DMS 273 (cell line): ENCODE results near the gene MIS18A.
A peak's percentile ranks its signal among the peaks of the same experiment; 100 is the strongest.
"Not testable (repeated sequence)": the region's sequence is repeated elsewhere in the genome, so short reads cannot be mapped to it uniquely, and the experiment has no call there.

Experiments used
- DNase-seq: peaks from one replicate; lab custom pipeline; 2025; ENCODE audit not compliant: unreplicated experiment; lab: John Stamatoyannopoulos, UW

Gene MIS18A, protein sequence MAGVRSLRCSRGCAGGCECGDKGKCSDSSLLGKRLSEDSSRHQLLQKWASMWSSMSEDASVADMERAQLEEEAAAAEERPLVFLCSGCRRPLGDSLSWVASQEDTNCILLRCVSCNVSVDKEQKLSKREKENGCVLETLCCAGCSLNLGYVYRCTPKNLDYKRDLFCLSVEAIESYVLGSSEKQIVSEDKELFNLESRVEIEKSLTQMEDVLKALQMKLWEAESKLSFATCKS

DNA sequence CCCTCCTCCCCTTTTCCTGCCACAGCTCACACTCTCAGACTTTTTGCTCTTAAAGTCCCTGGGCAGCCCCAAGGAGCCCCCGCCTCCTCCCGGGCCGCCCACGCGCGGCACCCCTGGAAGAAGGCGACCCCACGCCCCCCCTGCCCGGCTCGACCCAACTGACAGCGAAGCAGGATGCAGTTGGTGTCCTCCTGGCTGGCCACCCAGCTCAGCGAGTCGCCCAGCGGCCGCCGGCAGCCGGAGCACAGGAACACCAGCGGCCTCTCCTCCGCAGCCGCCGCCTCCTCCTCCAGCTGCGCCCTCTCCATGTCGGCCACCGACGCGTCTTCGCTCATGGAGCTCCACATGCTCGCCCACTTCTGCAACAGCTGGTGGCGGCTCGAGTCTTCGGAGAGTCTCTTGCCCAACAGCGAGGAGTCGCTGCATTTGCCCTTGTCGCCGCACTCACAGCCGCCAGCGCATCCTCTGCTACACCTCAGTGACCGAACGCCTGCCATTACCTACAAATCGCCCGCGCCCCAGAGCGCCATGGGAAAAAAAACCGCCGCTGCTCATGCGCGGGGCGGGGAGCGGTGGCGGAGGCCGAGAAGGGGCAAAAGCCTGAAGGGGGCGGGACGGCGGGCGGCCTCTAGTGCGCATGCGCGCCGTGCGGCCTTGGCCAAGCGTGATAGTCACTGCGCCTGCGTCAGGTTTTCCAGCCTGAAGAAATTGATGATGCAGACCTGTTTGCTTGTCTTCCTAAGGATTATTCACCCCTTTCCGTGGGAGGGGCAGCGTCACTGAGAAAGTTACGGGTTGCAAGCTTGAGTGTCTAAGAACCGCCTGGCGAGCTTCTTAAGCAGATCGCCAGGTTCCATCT is at the start of gene MIS18A:
TSS of gene MIS18A (minus strand) at position 532 of the 859 bp plus-strand sequence. CDS start at position 497, 35 bp downstream.
- peak; percentile 98 for DNase-seq

DNA sequence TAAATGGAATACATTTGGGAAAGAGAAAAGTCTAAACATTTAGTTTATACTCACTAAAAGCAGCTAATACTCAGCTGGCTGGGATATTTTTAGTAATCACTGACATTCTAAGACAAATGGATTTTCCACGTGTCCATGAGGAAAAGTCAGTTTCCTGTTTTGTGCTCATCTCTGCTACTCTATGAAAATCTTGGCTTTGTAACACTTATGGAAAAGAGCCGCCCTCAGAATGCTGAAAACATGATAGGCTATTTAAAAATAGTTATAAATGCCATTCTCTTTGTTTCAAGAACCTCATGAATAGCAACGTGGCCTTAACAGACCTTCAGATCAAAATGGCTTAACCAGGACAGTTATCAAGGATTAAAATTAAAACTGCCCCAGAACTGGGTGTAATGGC is 49.7 kb upstream of the MIS18A start:
- no peak for DNase-seq

DNA sequence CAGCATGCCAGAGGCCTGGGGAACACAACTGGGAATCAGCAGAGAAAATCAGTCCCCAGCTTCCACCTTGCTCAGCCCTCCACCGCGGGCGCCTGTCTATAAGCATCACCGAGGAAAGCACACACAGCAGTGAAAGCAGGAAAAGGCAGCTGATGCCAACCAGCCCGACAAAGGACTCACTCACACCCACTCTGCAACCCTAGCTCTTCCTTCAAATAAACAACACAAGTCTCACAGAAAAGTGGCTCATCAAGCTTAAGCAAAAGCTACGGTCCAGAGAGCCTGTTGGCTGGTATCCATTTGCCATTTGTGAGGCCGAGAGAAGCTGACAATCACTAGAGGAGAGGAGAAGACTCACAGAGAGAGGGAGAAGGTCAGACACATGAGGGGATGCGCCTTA is 46.9 kb upstream of the MIS18A start:
- DNase-seq = no peak

DNA sequence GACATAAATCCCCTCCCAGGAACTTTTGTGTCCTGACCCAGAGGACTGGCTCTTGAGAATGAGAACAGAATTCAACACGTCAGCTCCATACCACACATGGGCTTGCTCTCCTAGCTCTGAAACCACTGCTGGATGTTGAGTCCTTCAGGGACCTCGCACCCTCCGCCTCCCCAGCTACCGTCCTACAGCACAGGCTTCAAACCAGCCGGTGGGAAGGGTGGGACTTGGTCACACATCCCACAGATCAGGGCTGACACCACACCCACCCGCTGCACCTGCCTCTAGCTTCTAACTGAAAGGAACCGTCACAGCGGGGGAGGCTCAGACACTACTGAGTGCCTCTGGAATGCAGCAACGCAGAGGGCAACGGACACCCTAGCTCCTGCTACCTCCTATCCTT is 43.8 kb upstream of the MIS18A start:
- DNase-seq = no peak

DNA sequence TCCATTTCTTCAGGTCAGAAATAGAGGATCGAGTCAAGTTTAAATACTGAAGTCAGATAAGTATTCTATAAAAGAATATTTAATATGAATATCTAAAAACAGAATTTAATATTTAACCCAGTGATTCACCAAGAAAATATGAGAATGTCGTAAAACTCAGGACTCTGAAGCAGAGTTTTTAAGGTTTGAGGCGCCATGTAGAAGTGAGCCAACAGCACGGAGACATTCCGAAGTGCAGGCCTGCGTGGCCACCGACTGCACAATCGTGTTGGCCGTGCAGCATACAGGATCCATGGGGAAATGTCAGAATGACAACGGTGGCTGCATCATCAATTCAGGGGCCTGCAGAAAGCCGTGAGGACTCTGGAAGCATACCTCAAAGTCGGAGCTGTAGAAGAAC is 43.3 kb upstream of the MIS18A start:
- DNase-seq = no peak

DNA sequence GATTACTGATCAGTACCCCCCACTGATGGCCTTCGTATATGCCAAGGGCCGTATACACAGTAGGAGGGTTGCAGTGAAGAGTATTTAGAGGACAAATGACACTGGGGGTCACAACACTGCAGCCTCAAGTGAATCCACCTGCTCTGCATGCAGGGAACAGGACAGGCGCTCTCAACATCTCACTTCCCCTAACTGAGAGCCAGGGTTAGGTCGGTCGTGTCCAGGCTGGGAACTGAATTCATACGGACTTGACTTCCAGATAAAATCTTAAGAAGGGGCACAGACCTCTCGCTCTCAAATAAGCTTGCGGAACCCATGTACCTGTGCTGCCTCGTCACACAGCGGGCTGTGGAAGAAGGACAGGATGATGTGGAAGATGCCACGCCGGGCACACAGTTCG is 42.6 kb upstream of the MIS18A start:
- no peak for DNase-seq

DNA sequence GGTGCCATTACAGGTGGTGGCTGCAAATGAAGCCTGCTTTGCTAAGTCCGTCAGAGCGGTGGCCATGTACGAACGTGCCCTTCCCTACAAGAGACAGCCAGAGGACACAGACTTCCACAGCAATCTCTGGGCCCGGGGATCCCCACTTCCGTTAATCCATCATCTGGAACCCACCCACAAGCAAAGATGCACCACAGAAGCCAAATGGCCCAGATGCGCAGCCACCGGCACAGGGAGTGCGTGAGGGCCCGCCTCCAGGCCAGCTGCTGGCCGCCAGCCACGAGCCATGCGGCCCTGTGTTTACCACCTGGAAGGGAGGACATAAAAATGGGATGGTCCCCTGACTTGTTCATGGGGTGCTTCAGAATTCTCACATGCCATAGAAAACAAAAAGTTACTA is 41.9 kb upstream of the MIS18A start:
- peak; percentile 8 for DNase-seq

DNA sequence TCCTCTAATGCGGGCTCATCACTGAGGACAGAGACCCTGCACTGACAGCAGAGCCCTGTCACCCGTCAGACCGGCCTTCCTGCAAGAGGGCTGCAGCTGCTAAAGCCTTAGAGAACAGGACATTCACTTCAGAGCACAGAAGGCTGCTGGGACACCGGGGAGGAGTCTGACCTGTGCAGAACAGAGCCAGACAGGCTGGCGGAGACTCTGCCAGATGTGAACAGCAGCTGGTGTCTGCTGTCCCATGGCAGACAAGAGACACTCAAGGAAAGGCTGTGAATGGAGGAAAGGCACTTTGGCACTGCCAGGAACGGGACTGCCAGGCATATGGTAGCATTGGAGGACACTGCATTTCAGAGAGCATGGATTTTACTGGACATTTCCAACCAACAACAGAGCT is 41.2 kb upstream of the MIS18A start:
- DNase-seq = peak; percentile 19

DNA sequence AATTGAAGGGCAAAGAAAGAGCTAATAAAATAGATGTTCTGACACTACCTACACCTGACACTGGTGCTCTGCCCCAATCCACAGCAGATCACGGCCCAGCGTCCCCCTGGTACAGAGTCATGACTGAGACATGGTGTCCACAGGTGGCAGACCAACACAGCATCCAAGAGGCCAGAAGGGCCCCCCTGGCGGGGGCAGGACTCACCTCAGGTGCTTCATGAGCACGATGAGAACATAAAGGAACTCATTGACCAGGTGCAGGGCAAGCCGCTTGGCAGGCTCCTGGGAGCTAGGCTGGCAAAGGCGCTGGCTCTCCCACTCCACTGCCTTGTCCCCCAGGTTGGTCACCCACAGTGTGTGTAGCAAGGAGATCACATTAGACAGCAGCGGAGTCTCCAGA is 40.2 kb upstream of the MIS18A start:
- no peak for DNase-seq

DNA sequence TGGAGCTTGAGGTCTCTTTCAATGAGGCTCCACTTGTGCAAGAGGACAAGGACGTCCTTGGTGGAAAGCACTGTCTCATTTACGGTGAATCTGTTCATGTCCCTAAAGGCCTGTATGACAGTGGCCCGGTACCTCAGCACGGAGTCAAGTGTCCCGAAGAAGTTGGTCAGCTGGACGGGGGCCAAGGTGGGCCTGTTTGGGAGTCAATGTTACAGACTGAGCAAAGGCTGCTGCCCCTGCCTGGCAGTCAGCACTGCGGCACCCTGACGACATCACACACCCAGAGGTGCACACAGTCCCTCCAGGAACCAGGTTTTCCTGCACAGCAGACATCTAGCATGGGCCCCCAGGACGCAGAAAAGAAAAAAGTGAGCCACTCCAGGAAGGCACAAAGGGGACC is 38.9 kb upstream of the MIS18A start:
- DNase-seq = no peak

DNA sequence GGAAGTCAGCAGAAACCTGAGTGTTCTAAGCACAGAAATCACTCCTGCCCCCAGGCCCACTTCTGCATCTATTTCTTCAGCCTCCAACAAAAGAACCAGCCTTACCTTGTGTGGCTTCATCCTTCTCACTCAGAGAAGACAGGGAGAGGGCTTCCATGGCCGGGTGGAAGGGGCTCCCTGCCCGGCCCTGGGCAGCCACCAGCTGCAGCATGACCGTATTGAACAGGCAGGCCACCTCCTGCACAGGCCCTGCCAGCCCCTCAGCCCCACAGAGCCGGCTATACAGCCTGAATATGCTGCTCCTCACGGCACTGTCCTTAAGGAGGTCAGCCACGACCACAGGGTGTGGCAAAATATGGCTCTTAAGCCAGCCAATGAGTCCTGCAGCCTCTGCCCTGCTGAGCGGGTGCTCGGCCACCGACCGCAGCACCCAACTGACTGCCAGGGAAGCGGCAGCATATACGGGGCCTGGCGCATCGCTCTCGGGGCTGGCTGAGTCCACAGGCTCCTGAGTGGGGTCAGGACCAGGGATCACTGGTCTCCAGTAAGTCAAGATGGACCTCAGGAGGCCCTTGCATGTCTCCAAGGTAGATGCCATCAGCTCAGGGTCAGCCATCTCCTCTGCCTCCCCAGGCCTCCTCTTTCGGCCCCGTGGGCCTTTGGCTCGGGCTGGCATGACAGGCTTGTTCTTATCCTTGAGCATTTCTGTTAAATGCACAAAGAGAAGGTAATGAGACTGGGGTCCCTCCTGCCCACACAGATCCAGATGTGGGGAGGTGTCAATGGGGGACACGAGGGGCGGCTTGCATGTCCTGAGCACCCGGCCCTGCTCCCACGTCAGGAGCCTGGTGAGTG is 37.7 kb upstream of the MIS18A start:
- DNase-seq = no peak

DNA sequence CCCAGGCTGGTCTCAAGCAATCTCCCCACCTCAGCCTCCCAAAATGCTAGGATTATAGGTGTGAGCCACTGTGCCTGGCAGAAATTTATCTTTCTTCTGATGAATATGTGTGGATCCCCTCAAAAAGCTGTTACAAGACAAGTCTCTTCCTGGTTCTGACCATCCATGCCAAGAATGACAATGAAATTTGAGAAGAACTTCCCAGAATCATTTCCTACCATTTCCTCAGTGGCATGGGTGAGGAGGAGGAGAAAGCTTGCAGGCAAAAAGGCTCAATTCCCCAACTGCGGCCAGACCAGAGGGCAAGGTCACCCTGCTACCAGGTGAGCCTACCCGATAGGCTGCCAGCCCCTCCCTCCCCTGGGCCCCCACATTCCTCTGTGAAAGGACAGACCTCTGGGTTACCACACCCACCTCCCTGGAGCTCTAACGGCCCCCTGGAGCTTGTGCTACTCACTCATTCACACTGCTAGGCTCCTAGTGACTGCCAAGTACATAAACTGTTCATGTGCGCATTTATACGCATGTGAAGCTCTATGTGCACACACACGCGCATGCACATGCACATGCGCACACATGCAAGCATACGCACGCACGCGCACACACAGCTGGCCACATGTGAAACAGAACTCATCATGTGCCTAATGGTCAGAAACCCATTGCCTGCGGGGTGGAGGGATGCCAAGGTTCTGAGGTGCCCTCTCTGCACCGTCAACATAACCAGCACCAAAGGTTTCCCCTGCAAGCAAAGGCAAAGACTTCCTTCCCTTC is 36.8 kb upstream of the MIS18A start:
- no peak for DNase-seq

DNA sequence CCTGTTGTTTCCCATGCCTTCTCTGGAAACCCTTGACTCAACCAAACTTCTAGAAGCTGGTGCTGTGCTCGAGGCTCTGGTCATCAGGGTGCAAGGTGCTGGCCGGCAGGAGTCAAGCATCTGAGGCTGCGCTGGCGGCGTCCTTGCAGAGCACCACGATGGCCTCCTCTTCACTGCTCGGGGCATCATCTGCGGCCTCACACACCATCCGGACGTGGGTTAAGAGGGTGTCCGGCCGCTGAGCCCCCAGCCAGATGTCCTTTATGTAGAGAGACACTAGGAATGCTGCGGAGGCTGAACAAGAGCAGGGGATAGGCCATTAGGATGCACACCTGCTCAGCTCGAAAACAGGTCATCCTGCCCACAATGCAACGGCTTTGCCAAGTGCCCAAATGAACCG is 36.0 kb upstream of the MIS18A start:
- DNase-seq = no peak

DNA sequence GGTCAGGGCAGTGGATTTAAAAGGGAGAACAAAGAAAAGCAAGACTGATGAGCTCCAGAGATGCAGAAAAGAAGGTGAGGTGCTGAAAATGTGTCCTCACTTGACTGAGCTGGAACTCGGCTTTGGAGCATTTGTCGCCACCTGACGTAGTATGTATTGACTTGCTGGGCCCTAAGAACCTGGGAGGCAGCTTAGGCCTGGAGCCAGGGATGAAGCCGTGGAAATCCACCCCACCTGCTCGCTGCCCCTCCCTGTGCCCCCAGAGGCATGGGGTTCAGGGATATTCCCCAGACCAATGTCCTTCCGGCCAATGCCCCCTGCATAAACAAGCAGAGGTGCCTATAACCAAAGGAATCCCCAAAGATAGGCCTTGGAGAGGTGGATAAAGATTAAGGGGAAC is 34.1 kb upstream of the MIS18A start:
- DNase-seq = no peak

DNA sequence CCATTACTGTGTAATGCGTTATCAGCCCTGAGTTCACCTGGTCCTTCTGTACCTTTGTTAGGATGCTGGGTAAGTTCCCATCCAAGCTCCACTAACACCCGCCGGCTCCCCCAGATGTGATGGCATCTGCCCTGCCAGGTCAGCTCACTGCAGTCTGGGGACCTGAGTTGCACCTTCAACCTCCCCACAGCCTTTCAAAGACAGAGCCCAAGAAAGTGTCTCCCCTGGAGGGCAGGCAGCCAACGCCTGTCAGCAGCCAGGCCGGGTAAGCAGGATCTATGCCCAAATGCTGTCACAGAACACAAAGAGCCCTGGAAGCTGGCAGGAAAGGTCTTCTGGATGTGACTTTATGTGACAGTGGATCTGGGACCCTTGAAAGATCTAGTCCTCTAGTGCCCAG is 33.5 kb upstream of the MIS18A start:
- DNase-seq = no peak

DNA sequence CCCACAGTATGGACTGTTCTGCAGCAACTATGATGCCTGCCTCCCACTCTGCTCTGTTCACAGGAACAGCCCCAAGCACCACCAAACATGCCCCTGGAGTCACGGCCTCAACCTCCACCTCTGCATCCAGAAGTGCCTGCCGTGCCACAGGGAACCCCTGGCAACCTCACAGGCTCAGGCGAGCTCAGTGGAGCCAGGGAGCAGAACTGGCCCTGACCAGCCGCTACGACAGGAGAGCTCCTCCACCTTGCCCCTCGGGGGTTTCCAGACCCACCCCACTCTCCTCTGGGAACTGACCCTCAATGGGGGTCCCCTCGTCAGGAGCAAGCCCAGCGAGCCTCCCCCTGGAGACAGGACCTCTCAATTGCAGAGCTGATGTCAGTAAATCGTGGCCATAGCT is 32.8 kb upstream of the MIS18A start:
- no peak for DNase-seq

DNA sequence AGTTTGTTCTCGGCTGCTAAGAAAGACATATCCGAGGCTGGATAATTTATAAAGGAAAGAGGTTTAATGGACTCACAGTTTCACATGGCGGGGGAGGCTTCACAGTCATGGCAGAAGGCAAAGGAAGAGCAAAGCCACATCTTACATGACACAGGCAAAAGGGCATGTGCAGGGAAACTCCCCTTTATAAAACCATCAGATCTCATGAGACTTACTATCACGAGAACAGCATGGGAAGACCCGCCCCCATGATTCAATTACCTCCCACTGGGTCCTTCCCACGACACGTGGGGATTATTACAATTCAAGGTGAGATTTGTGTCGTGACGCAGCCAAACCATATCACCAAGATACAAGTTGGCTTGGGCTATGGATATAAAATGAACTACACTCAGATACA is 32.1 kb upstream of the MIS18A start:
- not testable (repeated sequence) for DNase-seq

DNA sequence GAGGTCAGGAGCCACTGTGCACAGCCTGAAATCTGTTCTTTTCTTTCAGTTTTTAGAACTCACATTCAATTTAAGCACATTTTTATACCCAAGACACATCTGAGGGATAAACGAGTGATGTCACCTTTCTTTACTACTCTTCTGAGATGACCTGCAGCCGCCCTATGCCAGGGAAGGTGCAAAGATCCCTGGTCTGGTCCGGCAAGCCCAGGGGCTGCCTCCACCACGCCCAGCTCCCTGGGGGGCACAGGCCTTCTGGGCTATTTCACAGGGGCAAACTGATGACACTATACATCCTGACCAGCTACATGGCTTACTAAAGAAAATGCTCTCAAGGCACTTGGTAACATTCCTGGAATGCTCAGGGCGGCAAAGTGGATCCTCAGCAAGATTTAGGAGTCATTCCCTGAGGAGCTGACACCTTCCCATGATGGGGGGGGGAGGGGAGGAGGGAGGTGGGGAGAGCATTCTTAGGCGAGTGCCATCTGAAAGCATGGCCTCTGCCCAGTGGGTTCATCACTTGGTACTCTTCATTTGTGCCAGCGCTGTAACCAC is 31.1 kb upstream of the MIS18A start:
- no peak for DNase-seq

DNA sequence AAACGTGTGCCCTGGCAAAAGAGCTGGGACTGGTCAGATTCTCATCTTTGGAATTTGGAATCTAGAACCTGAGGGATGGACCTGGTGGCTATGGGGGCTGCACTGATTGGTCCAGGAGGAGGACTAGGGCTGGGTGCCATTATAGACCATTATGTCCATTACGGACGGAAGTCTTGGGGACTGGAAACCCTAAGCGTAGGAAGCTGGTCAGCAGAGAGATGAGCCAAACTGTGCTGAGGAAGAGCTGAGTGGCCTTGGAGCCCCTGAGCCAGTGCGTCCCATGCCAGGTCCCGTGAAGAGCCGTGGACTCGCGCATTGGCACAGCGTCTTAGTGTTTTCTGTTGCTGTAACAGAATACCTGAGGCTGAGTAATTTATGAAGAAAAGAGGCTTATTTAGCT is 29.8 kb upstream of the MIS18A start:
- no peak for DNase-seq

DNA sequence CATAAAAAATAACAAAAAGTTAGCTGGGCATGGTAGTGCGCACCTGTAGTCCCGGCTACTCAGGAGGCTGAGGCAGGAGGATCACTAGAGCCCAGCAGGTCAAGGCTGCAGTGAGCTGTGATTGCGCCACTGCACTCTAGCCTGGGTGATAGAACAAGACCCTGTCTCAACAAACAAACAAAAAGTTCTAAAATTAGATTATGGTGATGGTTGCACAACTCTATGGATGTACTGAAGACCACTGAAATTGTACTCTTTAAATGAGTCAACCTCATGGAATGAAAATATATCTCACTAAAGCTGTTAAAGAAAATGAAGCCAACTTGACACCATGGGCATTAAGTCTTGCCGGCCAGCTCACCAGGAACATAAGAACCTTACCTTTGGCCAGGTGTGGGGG is 28.9 kb upstream of the MIS18A start:
- no peak for DNase-seq
